NCI-H345 treated with DMSO at 0.1 percent for 48 hours (cell line): ENCODE measurements around the gene TSPAN14.
A peak's percentile ranks its signal among the peaks of the same experiment; 100 is the strongest.
"Not testable (repeated sequence)": the region's sequence is repeated elsewhere in the genome, so short reads cannot be mapped to it uniquely, and the experiment has no call there.

Experiments used
- DNase-seq: peaks from one replicate; lab custom pipeline; 2025; ENCODE audit not compliant: unreplicated experiment; lab: John Stamatoyannopoulos, UW

The TSPAN14 gene

GRCh38 chr10:80520661-80521470 is 66.8 kb downstream of the TSPAN14 start:
- DNase-seq, result no peak

DNA sequence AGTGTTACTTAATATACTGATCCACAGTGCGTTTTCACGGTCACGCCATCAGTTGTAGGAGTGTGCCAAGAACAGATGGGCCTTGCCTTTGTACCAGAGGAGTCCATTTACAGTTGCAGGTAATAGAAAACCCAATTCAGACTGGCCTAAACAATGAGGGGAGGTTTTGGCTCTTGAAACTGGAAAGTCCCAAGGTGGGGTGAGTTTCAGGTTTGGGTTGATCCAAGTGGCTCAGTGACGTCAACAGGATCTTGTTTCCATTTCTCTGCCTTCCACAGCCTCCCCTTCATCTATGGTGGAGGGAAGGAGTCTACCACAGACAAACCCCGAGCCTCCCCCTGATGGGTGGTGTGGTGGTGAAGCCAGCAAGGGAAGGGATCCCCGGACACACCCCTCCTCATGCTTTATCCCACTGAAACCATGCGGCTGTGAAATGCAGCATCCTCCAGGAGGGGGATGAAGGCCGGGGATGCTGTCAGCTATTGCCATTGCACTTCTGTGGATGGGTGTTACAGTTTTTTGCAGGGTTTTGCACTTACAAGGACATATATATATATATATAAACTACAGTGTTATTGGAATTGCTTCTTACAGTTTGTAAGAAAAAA is 68.8 kb downstream of the TSPAN14 start:
- no peak for DNase-seq

DNA sequence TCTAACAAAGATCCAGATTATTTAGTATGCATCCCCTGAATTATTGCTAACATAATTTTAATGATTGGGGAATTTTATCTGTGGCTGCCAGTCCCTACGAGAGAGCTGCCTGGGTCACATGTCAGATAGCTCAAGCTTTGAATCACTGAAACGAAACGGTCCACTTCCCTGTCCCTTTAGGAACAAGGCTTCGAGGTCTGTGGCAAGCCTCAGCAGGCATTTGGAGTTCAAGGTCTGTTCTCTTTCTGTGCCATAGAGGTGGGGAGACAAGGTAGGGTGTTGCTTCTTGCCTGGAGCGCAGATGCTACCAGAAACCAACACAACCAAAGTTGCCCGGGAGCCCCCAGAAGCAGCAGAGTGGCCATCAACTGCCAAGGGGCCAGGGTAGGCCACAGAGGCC is 69.7 kb downstream of the TSPAN14 start:
- no peak for DNase-seq

- DNase-seq, result no peak
Measured at GRCh38 chr10:80524190-80524909, 70.2 kb downstream of the TSPAN14 start.

DNA sequence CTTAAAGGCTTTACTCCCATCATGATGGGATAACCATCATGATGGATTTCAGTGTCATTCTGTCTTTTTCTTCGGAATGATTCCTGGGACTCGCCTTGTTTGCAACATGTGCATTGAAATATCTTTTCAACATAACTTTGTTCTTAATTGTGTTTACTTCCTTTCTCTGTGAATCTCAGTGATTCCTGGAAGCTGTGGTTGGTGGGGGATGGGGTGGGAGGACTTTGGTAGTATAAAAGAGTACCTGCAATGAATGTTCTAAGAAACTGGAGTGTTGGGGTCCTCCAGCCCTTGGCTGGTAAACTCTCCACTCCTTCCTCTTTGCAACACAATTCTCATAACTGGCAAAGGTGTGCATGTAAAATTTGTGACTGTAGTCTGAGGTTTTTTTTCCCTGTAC is 72.1 kb downstream of the TSPAN14 start:
- DNase-seq, result no peak

DNA sequence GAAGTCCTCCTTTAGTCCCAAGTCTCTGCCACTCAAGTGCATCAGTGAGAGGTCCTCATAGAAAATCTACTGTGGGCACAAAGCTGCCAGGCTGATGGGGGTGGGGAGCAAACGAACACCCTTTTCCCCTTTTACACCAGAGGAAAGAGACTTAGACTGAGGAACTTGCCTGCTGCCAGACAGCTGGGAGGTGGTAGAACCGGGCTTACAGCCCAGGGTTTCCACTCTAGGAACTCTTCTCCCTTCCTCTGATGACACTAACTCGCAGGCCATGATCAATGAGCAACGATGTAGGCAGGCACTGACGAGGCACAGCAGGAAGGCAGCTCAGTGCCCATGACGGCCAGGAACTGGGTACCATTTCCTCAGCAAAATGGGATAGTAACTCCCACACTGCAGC is 72.6 kb downstream of the TSPAN14 start:
- no peak for DNase-seq

DNA sequence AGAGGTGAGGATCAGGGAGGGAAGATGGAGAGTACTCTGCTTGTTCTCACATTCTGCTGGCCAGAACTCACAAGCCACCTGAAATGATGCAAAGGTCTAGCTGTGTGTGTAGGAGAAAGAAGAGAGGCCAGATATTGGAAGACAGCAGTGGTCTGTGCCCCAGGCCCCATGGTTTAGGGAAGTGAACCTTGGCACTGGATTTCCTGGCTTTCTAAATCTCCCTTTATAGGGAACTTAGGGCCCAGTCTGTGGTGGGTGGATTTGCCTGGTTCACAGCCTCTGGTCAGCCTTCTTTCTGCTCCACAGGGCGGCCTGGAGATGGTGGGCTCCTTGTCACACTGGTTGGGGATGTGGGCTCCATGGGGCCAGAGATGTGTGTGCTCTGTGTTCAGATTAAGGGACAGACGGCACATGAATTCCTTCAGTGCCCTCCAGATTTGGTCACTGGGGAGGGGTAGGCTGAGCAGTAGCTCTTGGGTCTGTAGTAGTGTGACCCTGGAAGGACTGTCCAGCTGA is 74.1 kb downstream of the TSPAN14 start:
- DNase-seq, result no peak

DNA sequence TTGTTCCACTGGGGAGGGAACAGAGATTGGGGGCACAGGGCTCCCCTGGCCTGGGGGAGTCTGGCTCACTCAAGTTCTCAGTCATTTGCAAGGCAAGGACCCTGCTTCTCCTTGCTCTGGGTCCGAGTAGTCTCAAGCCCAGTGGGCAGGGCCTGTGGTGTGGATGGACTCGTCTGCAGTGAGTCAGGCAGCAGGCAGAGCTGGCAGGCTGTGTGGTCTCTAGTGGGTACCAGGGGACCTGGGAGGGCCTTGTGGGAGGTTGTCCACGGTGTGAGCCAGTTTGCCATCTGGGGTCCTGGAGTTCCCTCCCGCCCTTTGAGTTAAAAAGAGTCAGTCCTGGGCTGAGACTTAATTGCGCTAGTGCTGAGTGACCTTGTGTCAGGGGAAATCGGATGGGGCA is 74.8 kb downstream of the TSPAN14 start:
- no peak for DNase-seq

DNA sequence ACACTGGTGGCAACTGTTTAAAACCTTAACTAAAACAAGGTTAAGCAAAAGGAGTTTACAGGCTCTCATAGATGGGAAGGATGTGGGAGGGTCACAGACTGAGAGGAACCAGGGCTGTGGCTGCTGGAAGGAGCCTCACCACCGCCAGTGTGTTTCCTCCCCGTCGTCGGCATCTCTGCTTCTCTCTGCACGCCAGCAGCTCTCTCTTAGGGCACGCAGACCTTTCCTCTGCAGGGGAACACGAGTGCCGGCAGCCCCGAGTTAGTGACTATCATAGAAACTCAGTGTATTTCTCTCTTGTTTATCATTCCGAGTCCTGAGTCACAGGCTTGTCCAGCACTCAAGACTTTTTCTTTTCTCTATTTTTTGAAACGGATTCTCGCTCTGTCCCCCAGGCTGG is 75.5 kb downstream of the TSPAN14 start:
- no peak for DNase-seq

DNA sequence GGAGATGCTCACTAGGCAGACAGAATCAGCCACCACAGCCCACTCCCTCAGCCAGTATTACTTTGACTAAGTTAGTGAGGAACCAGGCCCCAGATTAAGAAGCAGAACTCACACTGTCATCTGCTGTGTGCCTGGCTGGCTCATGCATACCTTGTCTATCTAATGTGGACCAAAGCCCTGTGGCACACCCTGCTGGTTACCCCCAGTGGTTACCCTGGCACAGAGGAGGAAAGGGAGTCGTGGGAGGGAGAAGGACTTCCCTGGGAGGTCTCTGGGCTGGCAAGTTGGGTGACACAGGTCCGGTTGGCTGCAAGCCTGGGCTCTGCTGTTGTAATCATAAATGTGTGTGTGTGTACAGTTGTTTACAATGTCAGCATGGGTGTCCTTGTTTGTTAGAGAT is 76.1 kb downstream of the TSPAN14 start:
- DNase-seq, result no peak

GRCh38 chr10:80530816-80531215 is 76.7 kb downstream of the TSPAN14 start:
- no peak for DNase-seq

DNA sequence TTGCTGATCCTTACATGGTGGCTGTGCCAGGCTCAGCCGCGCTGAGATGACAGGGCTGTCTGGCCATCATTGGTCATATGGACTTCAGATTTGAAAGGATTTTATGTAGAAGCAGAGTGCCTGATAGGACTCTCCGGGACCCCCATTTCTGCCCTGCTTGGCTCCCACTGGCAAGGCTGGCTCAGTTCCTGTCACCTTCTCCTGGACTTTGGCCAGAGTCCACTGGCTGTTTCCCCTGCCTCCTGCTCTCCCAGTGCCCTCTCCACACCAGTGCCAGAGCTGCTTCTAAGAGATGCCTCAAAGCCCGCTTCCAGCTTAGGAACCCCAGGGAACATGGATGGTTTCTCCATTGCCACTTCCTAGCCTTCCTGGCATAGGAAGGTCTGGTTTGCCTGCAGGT is 78.5 kb downstream of the TSPAN14 start:
- DNase-seq, result no peak

DNA sequence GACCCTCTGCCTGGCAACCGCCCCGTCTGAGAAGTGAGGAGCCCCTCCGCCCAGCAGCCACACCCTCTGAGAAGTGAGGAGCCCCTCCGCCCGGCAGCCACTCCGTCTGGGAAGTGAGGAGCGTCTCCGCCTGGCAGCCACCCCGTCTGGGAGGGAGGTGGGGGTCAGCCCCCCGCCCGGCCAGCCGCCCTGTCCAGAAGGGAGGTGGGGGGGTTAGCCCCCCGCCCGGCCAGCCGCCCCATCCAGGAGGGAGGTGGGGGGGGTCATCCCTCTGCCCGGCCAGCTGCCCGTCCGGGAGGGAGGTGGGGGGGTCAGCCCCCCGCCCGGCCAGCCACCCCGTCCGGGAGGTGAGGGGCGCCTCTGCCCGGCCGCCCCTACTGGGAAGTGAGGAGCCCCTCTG is 79.9 kb downstream of the TSPAN14 start:
- DNase-seq, result not testable (repeated sequence)

- DNase-seq, result not testable (repeated sequence)
Measured at GRCh38 chr10:80534646-80535045, 80.5 kb downstream of the TSPAN14 start.

- peak; percentile 6 for DNase-seq
Measured at GRCh38 chr10:80535671-80536360, 81.7 kb downstream of the TSPAN14 start.

- no peak for DNase-seq
Measured at GRCh38 chr10:80536361-80536835, 82.3 kb downstream of the TSPAN14 start.

DNA sequence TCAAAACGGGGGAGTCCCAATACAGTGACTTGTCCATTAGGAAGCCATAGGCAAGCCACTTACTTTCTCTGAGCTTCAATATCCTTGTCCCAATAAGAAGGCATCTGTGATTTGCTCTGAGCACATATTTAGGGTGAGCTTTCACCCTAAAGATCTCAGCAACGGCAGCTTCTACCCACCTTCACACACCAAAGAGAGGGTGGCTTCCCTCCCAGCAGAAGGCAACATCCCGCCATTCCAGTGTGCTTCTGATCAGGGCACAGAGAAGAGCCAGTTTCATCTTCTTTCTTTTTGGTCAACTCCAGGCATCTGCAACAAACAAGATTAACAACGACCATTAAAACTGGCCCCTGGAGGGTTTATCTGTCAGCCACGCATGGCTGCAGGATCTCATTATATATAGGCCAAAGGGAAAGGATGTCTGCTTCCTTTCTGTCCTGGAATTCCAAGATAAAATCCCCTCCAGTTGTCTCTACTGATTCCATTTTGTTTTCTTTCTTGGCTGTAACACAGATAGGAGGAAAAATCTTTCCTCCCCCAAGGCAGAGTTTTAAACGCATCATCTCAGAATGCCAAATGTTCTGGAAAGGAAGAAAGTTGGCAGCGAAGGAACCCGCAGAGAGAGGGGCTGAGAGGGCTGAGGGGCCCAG is 83.1 kb downstream of the TSPAN14 start:
- DNase-seq, result no peak

- DNase-seq, result no peak
Measured at GRCh38 chr10:80537736-80538480, 83.8 kb downstream of the TSPAN14 start, which contains the start of gene SH2D4B. SH2D4B (plus strand) TSS chr10:80537902; CDS start chr10:80538332, 430 bp downstream.

DNA sequence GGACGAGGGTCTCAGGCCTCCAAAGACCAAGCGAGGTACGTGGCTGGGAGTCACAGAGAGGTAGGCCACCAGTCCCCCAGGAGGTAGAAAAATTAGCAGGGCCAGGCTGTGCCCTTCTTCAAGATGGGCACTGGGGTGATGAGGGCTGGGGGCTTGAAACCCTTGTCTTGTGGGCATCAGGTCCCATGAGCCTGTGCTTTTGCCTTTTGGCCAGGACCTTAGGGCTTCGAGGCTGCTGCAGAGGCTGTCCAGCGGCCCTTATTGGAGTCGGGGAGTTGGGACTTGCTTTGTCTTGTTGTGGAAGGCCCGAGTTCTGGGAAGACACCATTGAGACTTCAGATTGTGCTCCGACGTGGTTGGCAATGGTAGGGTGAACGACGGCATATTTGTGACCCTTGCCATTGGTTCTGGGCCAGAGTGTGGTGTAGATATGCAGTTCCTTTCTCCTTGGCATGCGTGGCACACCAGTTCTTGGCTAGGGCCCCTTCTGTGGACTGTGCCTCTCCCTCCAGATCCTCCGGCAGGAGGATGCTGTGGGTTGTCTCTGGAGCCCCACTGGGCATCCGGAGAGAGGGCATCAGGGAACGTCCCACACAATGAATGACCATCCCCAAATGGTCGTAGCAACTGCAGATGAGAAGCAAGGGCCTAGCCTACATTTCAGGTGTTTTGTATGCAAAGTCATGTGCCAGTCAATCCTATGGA is 84.5 kb downstream of the TSPAN14 start:
- DNase-seq, result no peak
